Measurements from ENCODE around the gene NFATC2.

Gene NFATC2

GRCh38 chr20:51429144-51429482 is 113.4 kb downstream of the NFATC2 start:
- Histone ChIP-seq H2AFZ (ENCODE audit: low read length, unreplicated experiment) (no peak overlapping the region), H3K79me2 (ENCODE audit: control insufficient read depth, insufficient read depth, low read length, unreplicated experiment) (no peaks in the 10 kb centered on the region), H3K4me3 (ENCODE audit: low read depth, low read length) (no peak overlapping the region), H3K4me1 (ENCODE audit: control insufficient read depth, insufficient read depth, low read length, unreplicated experiment) (no peaks in the 10 kb centered on the region), H3K27ac (ENCODE audit: low read depth, low read length) (no peak overlapping the region), H3K27me3 (ENCODE audit: insufficient read depth, low read length) (no peaks in the 10 kb centered on the region), H3K36me3 (ENCODE audit: insufficient read depth, low read length) (no peaks in the 10 kb centered on the region)

DNA sequence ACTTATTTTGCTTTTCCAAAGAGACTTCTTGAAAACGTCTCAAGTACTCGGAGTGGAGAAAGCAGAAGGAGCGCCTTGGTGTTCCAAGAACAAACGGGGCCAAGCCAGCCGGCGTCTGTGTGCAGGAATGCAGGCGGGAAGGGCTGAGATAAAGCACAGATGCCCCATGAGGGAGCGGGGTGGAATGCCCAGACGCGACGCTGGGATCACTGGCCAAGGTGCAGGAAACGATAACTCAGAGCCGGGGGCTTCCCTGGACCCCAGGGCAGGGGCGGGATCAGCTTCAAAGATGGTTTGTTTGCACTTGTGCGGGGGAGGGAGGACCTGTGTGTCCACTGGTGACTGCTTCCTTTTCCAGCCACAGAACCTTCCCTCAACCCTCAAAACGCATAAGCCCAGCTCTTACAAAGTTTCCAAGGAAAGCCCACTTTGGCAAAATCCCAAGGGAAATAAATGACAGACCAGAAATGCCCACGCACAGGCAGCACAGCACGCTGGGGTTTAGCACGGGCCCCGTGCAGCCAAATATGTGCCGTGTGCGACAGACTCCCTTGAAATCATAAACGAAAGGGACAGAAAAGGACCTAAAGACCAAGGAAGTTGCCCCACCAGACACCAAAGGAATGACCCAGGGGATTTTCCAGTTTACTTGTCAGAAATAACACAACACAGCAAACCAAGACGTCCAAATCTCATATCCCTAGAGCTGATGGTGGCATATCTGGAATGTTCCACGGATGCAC is 113.9 kb downstream of the NFATC2 start:
- H3K27ac ChIP-seq (ENCODE audit: low read depth, low read length), result no peak overlapping the region
- no peaks in the 10 kb centered on the region for H3K36me3 ChIP-seq (ENCODE audit: insufficient read depth, low read length)
- H3K4me1 ChIP-seq (ENCODE audit: control insufficient read depth, insufficient read depth, low read length, unreplicated experiment), result no peaks in the 10 kb centered on the region
- H3K4me3 ChIP-seq (ENCODE audit: low read depth, low read length), result no peak overlapping the region
- no peaks in the 10 kb centered on the region for H3K27me3 ChIP-seq (ENCODE audit: insufficient read depth, low read length)
- H3K79me2 ChIP-seq (ENCODE audit: control insufficient read depth, insufficient read depth, low read length, unreplicated experiment), result no peaks in the 10 kb centered on the region
- no peak overlapping the region for H2AFZ ChIP-seq (ENCODE audit: low read length, unreplicated experiment)

GRCh38 chr20:51427651-51428291 is 114.7 kb downstream of the NFATC2 start:
- Histone ChIP-seq H3K4me1 (ENCODE audit: control insufficient read depth, insufficient read depth, low read length, unreplicated experiment) (no peaks in the 10 kb centered on the region), H3K36me3 (ENCODE audit: insufficient read depth, low read length) (no peaks in the 10 kb centered on the region), H3K27ac (ENCODE audit: low read depth, low read length) (no peak overlapping the region), H3K4me3 (ENCODE audit: low read depth, low read length) (no peak overlapping the region), H2AFZ (ENCODE audit: low read length, unreplicated experiment) (no peak overlapping the region), H3K79me2 (ENCODE audit: control insufficient read depth, insufficient read depth, low read length, unreplicated experiment) (no peaks in the 10 kb centered on the region), H3K27me3 (ENCODE audit: insufficient read depth, low read length) (no peaks in the 10 kb centered on the region)

- no peak overlapping the region for H2AFZ ChIP-seq (ENCODE audit: low read length, unreplicated experiment)
- H3K36me3 ChIP-seq (ENCODE audit: insufficient read depth, low read length), result no peaks in the 10 kb centered on the region
- H3K79me2 ChIP-seq (ENCODE audit: control insufficient read depth, insufficient read depth, low read length, unreplicated experiment), result no peaks in the 10 kb centered on the region
- no peak overlapping the region for H3K27ac ChIP-seq (ENCODE audit: low read depth, low read length)
- H3K4me1 ChIP-seq (ENCODE audit: control insufficient read depth, insufficient read depth, low read length, unreplicated experiment), result no peaks in the 10 kb centered on the region
- H3K4me3 ChIP-seq (ENCODE audit: low read depth, low read length), result no peak overlapping the region
- H3K27me3 ChIP-seq (ENCODE audit: insufficient read depth, low read length), result no peaks in the 10 kb centered on the region
Measured at GRCh38 chr20:51426718-51427650, 115.5 kb downstream of the NFATC2 start.

GRCh38 chr20:51425347-51426106 is 117.0 kb downstream of the NFATC2 start:
- Histone ChIP-seq H3K27me3 (ENCODE audit: insufficient read depth, low read length) (no peaks in the 10 kb centered on the region), H3K79me2 (ENCODE audit: control insufficient read depth, insufficient read depth, low read length, unreplicated experiment) (no peaks in the 10 kb centered on the region), H3K27ac (ENCODE audit: low read depth, low read length) (no peak overlapping the region), H3K36me3 (ENCODE audit: insufficient read depth, low read length) (no peaks in the 10 kb centered on the region), H2AFZ (ENCODE audit: low read length, unreplicated experiment) (no peak overlapping the region), H3K4me3 (ENCODE audit: low read depth, low read length) (no peak overlapping the region), H3K4me1 (ENCODE audit: control insufficient read depth, insufficient read depth, low read length, unreplicated experiment) (no peaks in the 10 kb centered on the region)

GRCh38 chr20:51424270-51425117 is 118.0 kb downstream of the NFATC2 start:
- Histone ChIP-seq H3K27ac (ENCODE audit: low read depth, low read length) (no peak overlapping the region), H3K27me3 (ENCODE audit: insufficient read depth, low read length) (no peaks in the 10 kb centered on the region), H3K4me3 (ENCODE audit: low read depth, low read length) (no peak overlapping the region), H2AFZ (ENCODE audit: low read length, unreplicated experiment) (no peak overlapping the region), H3K79me2 (ENCODE audit: control insufficient read depth, insufficient read depth, low read length, unreplicated experiment) (no peaks in the 10 kb centered on the region), H3K36me3 (ENCODE audit: insufficient read depth, low read length) (no peaks in the 10 kb centered on the region), H3K4me1 (ENCODE audit: control insufficient read depth, insufficient read depth, low read length, unreplicated experiment) (peaks cover 6% of the 10 kb centered on the region)

DNA sequence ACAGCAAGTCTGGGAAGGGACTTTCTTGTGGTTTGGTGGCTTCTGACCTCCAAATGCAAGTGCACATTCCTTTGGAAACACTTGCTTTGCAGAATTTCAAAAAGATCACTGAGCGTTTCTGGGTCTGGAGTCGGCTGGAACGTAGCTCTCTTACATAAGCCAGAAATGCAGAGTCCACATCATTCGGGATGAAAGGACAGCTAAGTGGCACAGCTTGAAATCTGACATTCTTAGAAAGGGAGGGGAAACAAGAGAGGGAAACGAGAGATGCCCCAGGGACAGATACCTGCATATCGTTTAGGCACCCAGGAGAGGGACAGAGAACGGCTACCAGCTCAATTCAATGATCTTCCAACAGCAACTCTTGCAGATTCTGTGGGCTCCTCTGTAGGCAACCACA is 118.7 kb downstream of the NFATC2 start:
- peaks cover 10% of the 10 kb centered on the region for H3K4me1 ChIP-seq (ENCODE audit: control insufficient read depth, insufficient read depth, low read length, unreplicated experiment)
- H3K27me3 ChIP-seq (ENCODE audit: insufficient read depth, low read length), result no peaks in the 10 kb centered on the region
- H3K79me2 ChIP-seq (ENCODE audit: control insufficient read depth, insufficient read depth, low read length, unreplicated experiment), result no peaks in the 10 kb centered on the region
- no peak overlapping the region for H3K27ac ChIP-seq (ENCODE audit: low read depth, low read length)
- no peaks in the 10 kb centered on the region for H3K36me3 ChIP-seq (ENCODE audit: insufficient read depth, low read length)
- H2AFZ ChIP-seq (ENCODE audit: low read length, unreplicated experiment), result no peak overlapping the region
- H3K4me3 ChIP-seq (ENCODE audit: low read depth, low read length), result no peak overlapping the region

DNA sequence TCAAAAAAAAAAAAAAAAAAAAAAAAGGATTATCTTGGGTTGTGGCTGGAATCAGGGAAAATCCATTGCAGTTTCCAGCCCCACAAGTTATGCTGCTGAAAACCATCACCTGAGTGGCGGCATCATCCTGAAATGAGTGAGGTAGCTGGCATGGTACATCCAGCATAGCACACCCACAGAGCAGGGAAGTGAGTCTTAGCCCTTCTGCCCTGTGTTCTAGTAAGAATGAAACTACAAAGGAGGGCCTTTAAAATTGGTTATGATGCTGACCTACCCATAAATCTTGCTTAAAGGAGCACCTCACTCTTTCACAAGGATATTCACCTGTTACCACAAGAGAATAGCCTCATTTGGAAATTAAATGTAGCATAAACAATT is 119.2 kb downstream of the NFATC2 start:
- H3K36me3 ChIP-seq (ENCODE audit: insufficient read depth, low read length), result no peaks in the 10 kb centered on the region
- H3K27me3 ChIP-seq (ENCODE audit: insufficient read depth, low read length), result no peaks in the 10 kb centered on the region
- peaks cover 10% of the 10 kb centered on the region for H3K4me1 ChIP-seq (ENCODE audit: control insufficient read depth, insufficient read depth, low read length, unreplicated experiment)
- no peak overlapping the region for H3K4me3 ChIP-seq (ENCODE audit: low read depth, low read length)
- H3K79me2 ChIP-seq (ENCODE audit: control insufficient read depth, insufficient read depth, low read length, unreplicated experiment), result no peaks in the 10 kb centered on the region
- no peak overlapping the region for H2AFZ ChIP-seq (ENCODE audit: low read length, unreplicated experiment)
- no peak overlapping the region for H3K27ac ChIP-seq (ENCODE audit: low read depth, low read length)

DNA sequence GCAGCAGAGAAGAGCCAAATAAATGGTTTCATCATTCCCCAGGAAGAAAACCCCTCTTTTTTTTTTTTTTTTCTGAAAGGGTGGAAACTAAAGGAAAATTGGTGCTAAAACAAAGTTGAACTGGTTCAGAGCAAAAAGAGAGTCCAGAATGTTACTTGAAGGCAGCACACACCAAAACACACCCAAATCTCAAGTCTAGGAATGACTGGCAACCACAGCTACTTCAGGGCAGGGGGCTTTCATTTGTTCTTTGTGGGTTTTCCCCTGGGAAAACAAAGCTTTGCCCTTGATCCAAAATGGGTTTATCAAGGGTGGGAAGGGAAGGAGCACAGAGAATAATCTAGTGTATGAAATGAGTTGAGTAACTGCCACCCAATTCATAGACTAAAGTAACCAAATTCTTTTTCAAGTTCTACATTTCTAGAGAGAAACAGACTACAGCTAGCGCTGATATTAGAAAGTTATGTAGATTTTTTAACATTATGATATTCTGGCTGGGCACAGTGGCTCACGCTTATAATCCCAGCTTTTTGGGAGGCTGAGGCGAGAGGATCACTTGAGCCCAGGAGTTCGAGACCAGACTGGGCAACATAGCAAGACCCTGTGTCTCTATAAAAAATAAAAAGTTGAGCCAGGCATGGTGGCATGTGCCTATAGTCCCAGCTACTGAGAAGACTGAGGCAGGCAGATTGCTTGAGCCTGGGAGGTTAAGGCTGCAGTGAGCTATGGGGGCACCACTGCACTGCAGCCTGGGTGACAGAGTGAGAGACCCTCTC is 119.8 kb downstream of the NFATC2 start:
- no peak overlapping the region for H3K4me3 ChIP-seq (ENCODE audit: low read depth, low read length)
- H3K27me3 ChIP-seq (ENCODE audit: insufficient read depth, low read length), result no peaks in the 10 kb centered on the region
- H3K4me1 ChIP-seq (ENCODE audit: control insufficient read depth, insufficient read depth, low read length, unreplicated experiment), result peaks cover 10% of the 10 kb centered on the region
- H3K27ac ChIP-seq (ENCODE audit: low read depth, low read length), result no peak overlapping the region
- H2AFZ ChIP-seq (ENCODE audit: low read length, unreplicated experiment), result no peak overlapping the region
- no peaks in the 10 kb centered on the region for H3K36me3 ChIP-seq (ENCODE audit: insufficient read depth, low read length)
- no peaks in the 10 kb centered on the region for H3K79me2 ChIP-seq (ENCODE audit: control insufficient read depth, insufficient read depth, low read length, unreplicated experiment)

Measured in ACC112 (cell line).